IMR-90 (cell line): Measurements from ENCODE around the gene TMEM269. TPM values are rescaled to one million over a fixed set of nuclear protein-coding genes. Genes with fewer than 3 reads are reported as not detected.
A peak's percentile ranks its signal among the peaks of the same experiment; 100 is the strongest.

ENCODE experiments used
- ATAC-seq: fragments of 200-7000 bp; cut with Tn5 transposase; 2 replicates; pipeline ENCODE4 v1.9.1; 2020; ENCODE audit warnings: low read depth, mild to moderate bottlenecking, moderate library complexity
- BruUV-seq: library from RNA; stranded (reverse); fragments of 400-500 nt; replicated peaks from 2 replicates; lab custom pipeline; 2021; lab: Mats Ljungman, UMichigan
- CTCF ChIA-PET: fragments of 300-600 bp; formaldehyde crosslinking; extraction: SDS; loops from one replicate; lab custom pipeline; 2021; ENCODE audit warnings: antibody characterized with exemption; lab: Yijun Ruan, JAX
- POLR2A ChIA-PET: fragments of 300-600 bp; sonication (Branson Sonifier 250); formaldehyde crosslinking; loops from one replicate; lab custom pipeline; 2022; ENCODE audit warnings: antibody characterized with exemption; ENCODE audit not compliant: unreplicated experiment; lab: Charles Lee
- DNase-seq: peaks from one replicate; pipeline ENCODE4 v3.0.0; 2013
- H2AFZ ChIP-seq: replicated peaks from 2 replicates; pipeline ENCODE3; 2013; ENCODE audit warnings: low read length, mild to moderate bottlenecking; ENCODE audit not compliant: poor library complexity
- H2AK5ac ChIP-seq: 2 replicates; pipeline ENCODE4 v1.6.1; 2013; ENCODE audit warnings: low read depth, low read length, inconsistent platforms
- H2AK9ac ChIP-seq: replicated peaks from 2 replicates; pipeline ENCODE3; 2013; ENCODE audit warnings: mild to moderate bottlenecking, low read depth, low read length, moderate library complexity; ENCODE audit not compliant: poor library complexity
- H2BK120ac ChIP-seq: 2 replicates; pipeline ENCODE4 v1.6.1; 2013; ENCODE audit warnings: low read depth, low read length, inconsistent platforms
- H2BK15ac ChIP-seq: 3 replicates; pipeline ENCODE4 v1.6.1; 2013; ENCODE audit warnings: low read depth, low read length, inconsistent platforms
- H2BK20ac ChIP-seq: 2 replicates; pipeline ENCODE4 v1.6.1; 2013; ENCODE audit warnings: low read depth, mild to moderate bottlenecking, inconsistent platforms, low read length, moderate library complexity
- H2BK5ac ChIP-seq: 2 replicates; pipeline ENCODE4 v1.6.1; 2013; ENCODE audit warnings: mild to moderate bottlenecking, low read depth, low read length, inconsistent platforms; ENCODE audit not compliant: poor library complexity, severe bottlenecking
- H3K14ac ChIP-seq: replicated peaks from 2 replicates; pipeline ENCODE4 v1.6.1; 2013; ENCODE audit warnings: low read depth, low read length, inconsistent platforms
- H3K18ac ChIP-seq: 2 replicates; pipeline ENCODE4 v1.6.1; 2013; ENCODE audit warnings: low read depth, low read length, control low read depth
- H3K23ac ChIP-seq: 2 replicates; pipeline ENCODE4 v1.6.1; 2013; ENCODE audit warnings: low read depth, low read length, inconsistent platforms
- H3K27ac ChIP-seq: 2 replicates; pipeline ENCODE4 v1.5.1; 2013; ENCODE audit warnings: mild to moderate bottlenecking, control low read depth, low read length; ENCODE audit not compliant: insufficient read depth
- H3K27me3 ChIP-seq: 2 replicates; pipeline ENCODE4 v1.6.1; 2013; ENCODE audit warnings: low read length; ENCODE audit not compliant: control insufficient read depth, insufficient read depth
- H3K36me3 ChIP-seq: 2 replicates; pipeline ENCODE4 v1.6.1; 2013; ENCODE audit warnings: low read length, mixed read lengths; ENCODE audit not compliant: control insufficient read depth, insufficient read depth
- H3K4ac ChIP-seq: 2 replicates; pipeline ENCODE4 v1.6.1; 2013; ENCODE audit warnings: low read depth, low read length, inconsistent platforms
- H3K4me1 ChIP-seq: 2 replicates; pipeline ENCODE4 v1.6.1; 2013; ENCODE audit warnings: low read length, mixed read lengths; ENCODE audit not compliant: control insufficient read depth, insufficient read depth
- H3K4me2 ChIP-seq: 2 replicates; pipeline ENCODE4 v1.6.1; 2013; ENCODE audit warnings: low read depth, mild to moderate bottlenecking, control low read depth, low read length, moderate library complexity
- H3K4me3 ChIP-seq: 2 replicates; pipeline ENCODE4 v1.5.1; 2013; ENCODE audit warnings: low read depth, mild to moderate bottlenecking, control low read depth, low read length, moderate library complexity; ENCODE audit not compliant: insufficient read depth
- H3K56ac ChIP-seq: 2 replicates; pipeline ENCODE4 v1.6.1; 2013; ENCODE audit warnings: low read length, inconsistent platforms; ENCODE audit not compliant: insufficient read depth; ENCODE audit errors: extremely low read depth
- H3K79me1 ChIP-seq, 2 experiments: 2 replicates each; pipeline ENCODE4 v1.6.1; 2013; ENCODE audit warnings: low read length in 2 of 2, inconsistent platforms in 1 of 2, low read depth in 1 of 2
- H3K9ac ChIP-seq: 2 replicates; pipeline ENCODE4 v1.6.1; 2013; ENCODE audit warnings: low read depth, low read length, control low read depth
- H3K9me1 ChIP-seq: 2 replicates; pipeline ENCODE4 v1.6.1; 2013; ENCODE audit warnings: low read length, inconsistent platforms; ENCODE audit not compliant: insufficient read depth
- H3K9me3 ChIP-seq: 2 replicates; pipeline ENCODE4 v1.6.1; 2013; ENCODE audit warnings: low read length; ENCODE audit not compliant: control insufficient read depth, insufficient read depth
- H4K20me1 ChIP-seq: 2 replicates; pipeline ENCODE4 v1.6.1; 2013; ENCODE audit warnings: low read length, inconsistent platforms; ENCODE audit not compliant: insufficient read depth
- H4K5ac ChIP-seq: 2 replicates; pipeline ENCODE4 v1.6.1; 2013; ENCODE audit warnings: mild to moderate bottlenecking, low read depth, low read length, control low read depth
- H4K8ac ChIP-seq, 2 experiments: 2 replicates each; pipeline ENCODE4 v1.6.1; 2013; ENCODE audit warnings: low read depth in 2 of 2, low read length in 2 of 2, control low read depth in 1 of 2, inconsistent platforms in 1 of 2
- H4K91ac ChIP-seq: 2 replicates; pipeline ENCODE4 v1.6.1; 2013; ENCODE audit warnings: low read depth, low read length, inconsistent platforms; ENCODE audit not compliant: insufficient read depth
- BHLHE40 ChIP-seq: fragments of 150-350 bp; IDR thresholded peaks from 2 replicates; pipeline ENCODE4 v1.6.1; 2016; ENCODE audit warnings: mild to moderate bottlenecking, low read depth, low read length
- CEBPB ChIP-seq: IDR thresholded peaks from 2 replicates; pipeline ENCODE4 v1.6.1; 2012; ENCODE audit warnings: low read depth, low read length, improper control_type of control experiment
- CHD1 ChIP-seq: IDR thresholded peaks from 2 replicates; pipeline ENCODE4 v1.6.1; 2012; ENCODE audit warnings: low read depth, low read length, improper control_type of control experiment
- CTCF ChIP-seq: conservative IDR thresholded peaks from 2 replicates; pipeline ENCODE4 v1.5.1; 2012; ENCODE audit warnings: mild to moderate bottlenecking, low read depth, low read length, improper control_type of control experiment
- FOS ChIP-seq: fragments of 150-350 bp; IDR thresholded peaks from 2 replicates; pipeline ENCODE4 v1.6.1; 2016; ENCODE audit warnings: low read depth, low read length
- MAFK ChIP-seq: IDR thresholded peaks from 2 replicates; pipeline ENCODE4 v1.6.1; 2012; ENCODE audit warnings: low read depth, low read length, improper control_type of control experiment
- MAZ ChIP-seq: IDR thresholded peaks from 2 replicates; pipeline ENCODE4 v1.6.1; 2012; ENCODE audit warnings: low read depth, mild to moderate bottlenecking, low read length, improper control_type of control experiment, moderate library complexity, borderline replicate concordance
- MXI1 ChIP-seq: IDR thresholded peaks from 2 replicates; pipeline ENCODE4 v1.6.1; 2012; ENCODE audit warnings: low read depth, mild to moderate bottlenecking, low read length, moderate library complexity, borderline replicate concordance
- NFE2L2 ChIP-seq: fragments of 150-350 bp; IDR thresholded peaks from 2 replicates; pipeline ENCODE4 v1.6.1; 2016; ENCODE audit warnings: low read depth, mild to moderate bottlenecking, low read length
- POLR2A ChIP-seq: IDR thresholded peaks from 2 replicates; pipeline ENCODE4 v1.6.1; 2012; ENCODE audit warnings: mild to moderate bottlenecking, low read depth, low read length
- RAD21 ChIP-seq: IDR thresholded peaks from 2 replicates; pipeline ENCODE4 v1.6.1; 2012; ENCODE audit warnings: low read length, improper control_type of control experiment
- RCOR1 ChIP-seq: IDR thresholded peaks from 2 replicates; pipeline ENCODE4 v1.6.1; 2012; ENCODE audit warnings: mild to moderate bottlenecking, low read length, improper control_type of control experiment; ENCODE audit not compliant: insufficient replicate concordance
- RFX5 ChIP-seq: IDR thresholded peaks from 2 replicates; pipeline ENCODE4 v1.8.0; 2012; ENCODE audit warnings: low read depth, mild to moderate bottlenecking, low read length, moderate library complexity
- SMC3 ChIP-seq: fragments of 150-350 bp; IDR thresholded peaks from 2 replicates; pipeline ENCODE4 v1.6.1; 2016; ENCODE audit warnings: low read depth, mild to moderate bottlenecking, antibody characterized with exemption, low read length, moderate library complexity
- USF2 ChIP-seq: fragments of 150-350 bp; IDR thresholded peaks from 2 replicates; pipeline ENCODE4 v1.6.1; 2017; ENCODE audit warnings: mild to moderate bottlenecking, antibody characterized with exemption, low read length, low read depth
- WGBS, 2 experiments: methylation state at CpG; one replicate each; pipeline versions ENCODE4 v1.1.5 to v1.1.7; 2013; ENCODE audit warnings: missing lambda C conversion rate in 2 of 2; ENCODE audit not compliant: insufficient read length in 1 of 2; ENCODE audit errors: extremely low coverage in 2 of 2; 5-methylcytosine and 5-hydroxymethylcytosine counted together
- dilution Hi-C: fragments of 300-500 bp; cut with HindIII; formaldehyde crosslinking; loops from one replicate; pipeline ENCODE4 v1.14.3; 2018; ENCODE audit warnings: low sequenced_read_pairs; ENCODE audit not compliant: unreplicated experiment
- in situ Hi-C: fragments of 300-500 bp; cut with MboI; formaldehyde crosslinking; loops from 3 replicates; pipeline ENCODE4 v1.14.3; 2019; ENCODE audit warnings: low sequenced_read_pairs, inconsistent platforms, mixed read lengths
- intact Hi-C: fragments of 100-400 bp; cut with micrococcal nuclease; formaldehyde crosslinking; loops from 2 replicates; pipeline ENCODE4 v1.10.0; 2022
- polyA plus RNA-seq, 3 experiments: library from polyadenylated mRNA; depleted of rRNA; stranded (reverse); fragments of >200 nt; gene quantifications; 2 replicates each; pipeline ENCODE4 v1.2.3, GENCODE V29; 2012; ENCODE audit warnings: low replicate concordance in 1 of 3
- total RNA-seq: library from RNA; depleted of rRNA; stranded (reverse); fragments of >200 nt; gene quantifications from 2 replicates; pipeline ENCODE4 v1.2.3, GENCODE V29; 2012
- TF ChIP-seq, protein P1 (sequence below): fragments of 150-350 bp; IDR thresholded peaks from 2 replicates; pipeline ENCODE4 v1.6.1; 2016; ENCODE audit warnings: low read depth, mild to moderate bottlenecking, low read length, moderate library complexity, borderline replicate concordance

The TMEM269 gene
- total and polyA plus RNA-seq, 2 of the 4 experiments (the other 2 are of a cell fraction): not detected

DNA sequence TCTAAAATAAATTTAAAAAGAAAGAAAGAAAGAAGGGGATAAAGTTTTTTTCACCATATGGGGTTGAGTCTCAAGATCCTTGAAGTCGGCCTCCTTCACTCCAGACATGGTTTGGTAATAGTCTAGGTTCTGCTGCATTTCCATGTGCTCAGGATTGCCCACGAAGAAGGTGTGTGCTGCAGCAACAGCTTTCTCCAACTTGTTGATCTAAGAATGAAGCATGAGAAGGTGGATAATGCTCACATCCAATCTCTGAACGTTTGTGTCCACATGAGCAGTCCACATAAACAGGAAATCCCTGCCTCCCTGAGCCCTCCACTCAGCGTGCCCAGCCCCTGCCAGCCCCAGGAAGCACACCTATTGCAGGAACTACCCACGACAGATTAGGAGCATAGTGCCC lies 22.5 kb upstream of the TMEM269 start:
- Histone ChIP-seq H2AK5ac (no peak overlapping the region), H3K36me3 (peaks cover 25% of the 10 kb centered on the region), H2BK120ac (no peak overlapping the region), H2AK9ac (no peak overlapping the region), H3K27ac (no peak overlapping the region), H3K9me3 (no peaks in the 10 kb centered on the region), H2BK5ac (no peak overlapping the region), H3K4me2 (no peak overlapping the region), H3K14ac (no peak overlapping the region), H3K27me3 (no peaks in the 10 kb centered on the region), H3K56ac (no peak overlapping the region), H3K9me1 (peaks cover 7% of the 10 kb centered on the region), H3K18ac (no peak overlapping the region), H3K4me1 (no peaks in the 10 kb centered on the region; the same call in 1 of the 2 replicates), H4K5ac (no peak overlapping the region), H2BK20ac (no peak overlapping the region), H2BK15ac (no peak overlapping the region), H2AFZ (no peak overlapping the region), H3K4me3 (no peak overlapping the region), H3K9ac (no peak overlapping the region), H3K79me1 (peaks cover 19 to 31% of the 10 kb centered on the region in 2 experiments), H3K23ac (0 out of 2 replicates have a peak overlapping the region, but pooled peaks have one; percentile 20), H4K20me1 (peaks cover 32% of the 10 kb centered on the region), H4K91ac (no peak overlapping the region), H3K4ac (no peak overlapping the region), H4K8ac (no peak overlapping the region)
- POLR2A ChIA-PET: interaction anchor here (0.6 kb wide), 1 partner anchor 40 kb away, joined by 5 read pairs; no protein-coding TSS in a partner anchor
- TF ChIP-seq MAZ: no peak
- no peak for TF ChIP-seq RFX5
- no peak for TF ChIP-seq RAD21
- no peak for TF ChIP-seq POLR2A
- no peak for TF ChIP-seq CTCF
- TF ChIP-seq, protein P1, sequence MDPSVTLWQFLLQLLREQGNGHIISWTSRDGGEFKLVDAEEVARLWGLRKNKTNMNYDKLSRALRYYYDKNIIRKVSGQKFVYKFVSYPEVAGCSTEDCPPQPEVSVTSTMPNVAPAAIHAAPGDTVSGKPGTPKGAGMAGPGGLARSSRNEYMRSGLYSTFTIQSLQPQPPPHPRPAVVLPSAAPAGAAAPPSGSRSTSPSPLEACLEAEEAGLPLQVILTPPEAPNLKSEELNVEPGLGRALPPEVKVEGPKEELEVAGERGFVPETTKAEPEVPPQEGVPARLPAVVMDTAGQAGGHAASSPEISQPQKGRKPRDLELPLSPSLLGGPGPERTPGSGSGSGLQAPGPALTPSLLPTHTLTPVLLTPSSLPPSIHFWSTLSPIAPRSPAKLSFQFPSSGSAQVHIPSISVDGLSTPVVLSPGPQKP: no peak
- TF ChIP-seq MAFK: no peak
- TF ChIP-seq BHLHE40: no peak
- TF ChIP-seq MXI1: no peak
- TF ChIP-seq NFE2L2: no peak
- TF ChIP-seq USF2: no peak
- TF ChIP-seq RCOR1: no peak
- TF ChIP-seq SMC3: no peak
- TF ChIP-seq CEBPB: no peak
- TF ChIP-seq CHD1: no peak
- no peak for TF ChIP-seq FOS
- WGBS, 2 experiments: no CpG with 5 or more reads among the region's 5 CpGs
- intact Hi-C loops (loop anchor here (10.0 kb wide), 1 partner anchor 427 kb away; the partner anchor contains the start of gene FOXJ3), dilution Hi-C loops (no loop called here), in situ Hi-C loops (no loop called here)
- CTCF ChIA-PET: interaction anchor here (0.6 kb wide), 1 partner anchor 44 kb away, joined by 3 read pairs; no protein-coding TSS in a partner anchor
- DNase-seq (no peak), ATAC-seq (no peak)
- BruUV-seq: no TSS peak
